Measurements from ENCODE around the gene SCRT2.
"Not testable (repeated sequence)": the region's sequence is repeated elsewhere in the genome, so short reads cannot be mapped to it uniquely, and the experiment has no call there.

Gene SCRT2

DNA sequence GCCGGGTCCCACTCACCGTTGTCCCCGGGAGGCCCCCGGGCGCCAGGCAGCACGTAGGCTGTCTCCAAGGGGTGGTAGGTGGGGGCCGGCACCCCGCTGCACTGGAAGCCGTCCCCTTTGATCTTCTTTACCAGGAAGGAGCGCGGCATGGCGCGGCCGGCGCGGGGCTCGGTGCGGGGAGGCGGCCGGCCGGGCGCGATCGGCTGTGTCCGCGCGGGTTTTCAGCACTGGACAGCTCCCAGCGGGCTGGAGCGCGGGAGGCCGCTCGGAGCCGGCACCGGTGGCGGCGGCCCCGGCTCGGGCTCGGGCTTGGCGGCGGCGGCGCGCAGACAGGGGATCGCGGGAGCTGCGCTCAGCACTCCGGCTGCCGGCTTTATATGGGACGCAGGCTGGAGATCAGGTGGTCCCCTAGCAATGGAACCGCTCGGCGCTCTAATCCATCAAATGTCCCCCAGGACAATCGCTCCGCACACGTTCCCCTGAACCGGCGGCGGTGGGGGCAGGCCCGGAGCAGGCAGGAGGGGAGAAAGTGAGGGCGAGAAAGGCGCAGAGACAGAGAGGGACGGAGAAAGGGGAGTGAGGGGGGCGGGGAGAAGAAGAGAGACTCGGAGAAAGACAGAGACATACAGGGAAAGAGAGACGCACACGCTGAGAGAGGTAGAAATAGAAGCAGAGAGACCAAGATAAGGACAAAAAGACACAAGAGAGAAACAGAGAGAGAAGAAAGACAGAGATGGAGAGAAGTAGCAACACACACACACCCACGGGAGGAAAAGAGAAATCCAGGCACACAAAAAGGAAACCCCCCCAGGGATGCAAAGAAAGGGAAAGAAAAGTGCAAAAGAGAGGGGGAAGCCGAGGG, at the start of gene SCRT2:
Gene SCRT2 (minus strand): TSS at position 350 of the 862 bp plus-strand sequence. CDS start 201 bp downstream, at position 149.
- FAIRE-seq (no peak), DNase-seq (ENCODE audit: extremely low spot score, insufficient read length, low read depth) (peak; percentile 36)

DNA sequence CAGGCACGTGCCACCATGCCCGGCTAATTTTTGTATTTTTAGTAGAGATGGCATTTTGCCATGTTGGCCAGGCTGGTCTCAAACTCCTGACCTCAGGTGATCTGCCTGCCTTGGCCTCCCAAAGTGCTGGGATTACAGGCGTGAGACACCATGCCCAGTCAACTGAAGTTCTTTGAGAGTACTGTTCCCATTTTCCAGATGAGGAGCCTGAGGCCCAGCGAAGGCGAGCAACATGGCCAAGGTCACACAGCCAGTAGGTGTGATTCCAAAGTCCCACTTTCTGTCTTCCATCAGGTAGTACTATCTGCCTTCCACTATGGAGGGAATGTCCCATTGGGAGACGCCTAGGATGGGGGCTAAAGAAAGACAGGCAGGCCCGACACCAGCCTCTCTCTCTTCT, 49.2 kb upstream of the SCRT2 start:
- FAIRE-seq; DNase-seq (ENCODE audit: extremely low spot score, insufficient read length, low read depth): not testable (repeated sequence)

GRCh38 chr20:723756-724155, 48.2 kb upstream of the SCRT2 start:
- DNase-seq (ENCODE audit: extremely low spot score, insufficient read length, low read depth) (no peak), FAIRE-seq (no peak)

DNA sequence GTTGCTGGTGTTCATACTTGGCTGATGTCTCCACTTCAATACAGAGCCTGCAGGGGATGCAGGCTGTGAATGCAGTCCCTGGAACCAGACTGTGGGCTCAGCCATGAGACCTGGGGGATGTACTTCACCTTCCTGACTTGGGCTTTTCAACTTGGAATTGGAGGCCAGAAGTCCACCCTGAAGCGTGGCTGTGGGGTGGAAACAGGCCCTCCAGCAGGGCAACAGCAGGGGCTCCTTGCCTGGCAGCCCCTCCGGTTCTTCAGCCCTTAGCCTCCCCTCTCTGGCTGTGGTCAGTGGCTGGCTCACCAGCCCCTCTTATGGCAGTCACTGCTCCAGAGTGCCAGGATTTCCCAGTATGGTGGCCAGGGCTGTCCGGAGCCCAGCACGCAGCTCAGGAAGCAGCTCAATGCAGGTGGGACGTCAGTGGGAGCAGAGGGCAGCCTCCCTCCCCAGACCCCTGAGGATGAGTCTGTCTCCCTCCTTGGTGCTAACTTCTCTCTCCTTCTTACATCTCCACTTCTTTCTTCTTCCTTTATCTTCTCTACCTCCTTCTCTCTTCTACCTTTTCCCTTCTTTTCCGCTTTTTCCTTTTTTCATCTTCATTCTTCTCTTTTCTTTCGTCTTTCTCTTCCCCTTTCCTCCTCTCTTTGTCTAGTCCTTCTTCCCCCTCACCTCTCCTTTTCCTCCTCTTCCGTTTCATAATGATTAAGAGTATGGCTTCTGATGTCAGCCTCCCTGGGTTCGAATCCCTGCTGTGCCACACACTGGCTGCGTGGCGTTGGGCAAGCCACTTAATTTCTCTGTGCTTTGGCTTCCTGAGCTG, 47.4 kb upstream of the SCRT2 start:
- DNase-seq (ENCODE audit: extremely low spot score, insufficient read length, low read depth) (no peak), FAIRE-seq (no peak)

DNA sequence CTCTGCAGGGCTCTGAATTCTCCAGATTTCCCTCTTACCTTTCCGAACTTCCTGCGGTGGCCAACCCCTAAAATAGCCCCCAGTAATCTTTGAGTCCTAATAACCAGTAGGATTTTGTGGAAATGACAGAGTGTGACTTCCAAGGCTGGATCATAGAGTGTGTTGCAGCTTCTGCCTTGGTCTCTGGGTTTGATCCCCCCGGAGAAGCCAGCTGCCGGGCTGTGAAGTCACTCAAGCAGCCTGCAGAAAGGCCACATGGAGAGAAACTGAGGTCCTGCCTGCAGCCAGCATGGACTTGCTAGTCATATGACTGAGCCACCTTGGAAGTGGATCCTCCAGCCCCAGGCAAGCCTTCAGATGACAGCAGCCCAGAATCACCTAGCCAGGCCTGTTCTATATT, 46.3 kb upstream of the SCRT2 start:
- FAIRE-seq = no peak

DNA sequence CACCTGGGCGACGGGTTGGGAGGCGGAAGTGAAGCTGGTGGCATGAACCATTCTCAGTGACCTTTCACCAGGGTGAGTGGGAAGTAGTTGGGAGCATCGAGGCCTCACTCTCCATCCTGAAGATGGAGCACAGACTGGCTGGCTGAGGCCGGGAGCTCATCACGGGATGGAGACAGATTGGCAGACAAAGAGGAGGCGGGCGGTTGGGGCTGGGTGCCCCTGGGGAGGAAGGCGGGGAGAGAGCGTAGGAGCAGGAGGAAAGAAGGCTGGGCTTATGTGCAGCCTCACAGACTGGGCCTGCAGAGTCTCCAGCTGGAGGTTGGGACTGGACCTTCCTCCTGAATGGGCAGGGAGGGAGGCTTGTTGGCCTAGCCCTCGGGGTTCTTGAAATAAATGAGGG, 44.2 kb upstream of the SCRT2 start:
- DNase-seq (ENCODE audit: extremely low spot score, insufficient read length, low read depth) (no peak), FAIRE-seq (no peak)

More for the DNA sequence above, 46.3 kb upstream of the SCRT2 start:
- DNase-seq (ENCODE audit: extremely low spot score, insufficient read length, low read depth) = no peak

DNA sequence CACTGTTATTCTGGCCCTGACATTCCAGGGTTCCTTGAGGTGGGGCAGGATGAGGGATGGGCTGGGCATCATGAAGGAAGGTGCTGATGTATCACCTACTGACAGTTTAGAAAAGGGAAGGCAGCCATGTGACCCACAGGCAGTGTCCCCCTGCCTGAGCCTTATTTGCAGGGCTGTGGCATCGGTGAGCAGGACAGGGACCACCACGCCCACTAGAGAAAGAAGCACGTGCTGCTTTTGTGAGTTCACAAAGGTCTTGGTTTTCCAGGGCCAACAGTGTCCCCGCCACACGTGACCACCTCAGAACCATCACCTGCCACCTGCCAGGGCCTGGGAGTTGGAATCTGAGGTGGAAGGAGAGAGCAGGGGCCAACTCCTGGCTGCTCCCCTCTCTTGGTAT, 43.5 kb upstream of the SCRT2 start:
- FAIRE-seq = no peak
- DNase-seq (ENCODE audit: extremely low spot score, insufficient read length, low read depth) = no peak

DNA sequence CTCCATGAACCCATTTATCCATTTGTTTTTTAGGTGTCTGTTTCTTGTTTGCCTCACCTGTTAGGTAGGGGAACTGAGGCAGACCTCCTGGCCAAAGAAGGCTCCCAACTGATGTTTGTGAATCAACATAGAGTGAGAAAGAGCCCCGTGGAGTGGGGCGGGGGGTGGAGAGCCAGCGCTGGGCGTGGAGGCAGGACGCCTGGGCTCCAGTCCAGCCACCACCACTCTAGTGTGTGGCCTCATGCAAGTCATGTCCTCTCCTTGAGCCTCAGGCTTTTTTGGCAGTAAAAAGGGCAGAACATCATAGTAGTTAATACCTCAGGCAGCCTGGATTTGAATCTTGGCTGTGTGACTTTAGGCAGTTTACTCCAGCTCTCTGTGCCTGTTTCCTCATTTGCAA, 42.2 kb upstream of the SCRT2 start:
- no peak for DNase-seq (ENCODE audit: extremely low spot score, insufficient read length, low read depth)
- FAIRE-seq = no peak

GRCh38 chr20:717271-717670, 41.7 kb upstream of the SCRT2 start:
- DNase-seq (ENCODE audit: extremely low spot score, insufficient read length, low read depth) (no peak), FAIRE-seq (no peak)

DNA sequence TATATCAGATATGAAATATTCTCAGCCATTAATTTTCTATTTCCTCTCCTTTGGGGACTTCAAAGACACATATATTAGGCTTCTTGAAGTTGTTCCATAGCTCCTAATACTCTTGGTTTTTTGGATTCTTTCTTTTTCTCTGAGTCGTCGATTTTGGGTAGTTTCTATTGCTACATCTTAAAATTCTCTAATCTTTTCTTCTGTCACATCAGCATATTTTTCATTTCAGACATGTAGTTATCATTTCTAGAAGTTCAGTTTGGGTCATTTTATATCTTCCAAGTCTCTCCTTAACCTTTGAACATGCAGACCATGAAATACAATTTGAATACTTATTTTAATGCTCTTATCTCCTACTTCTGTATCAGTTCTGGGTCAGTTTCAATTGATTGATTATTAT, 38.9 kb upstream of the SCRT2 start:
- DNase-seq (ENCODE audit: extremely low spot score, insufficient read length, low read depth) (no peak), FAIRE-seq (no peak)

DNA sequence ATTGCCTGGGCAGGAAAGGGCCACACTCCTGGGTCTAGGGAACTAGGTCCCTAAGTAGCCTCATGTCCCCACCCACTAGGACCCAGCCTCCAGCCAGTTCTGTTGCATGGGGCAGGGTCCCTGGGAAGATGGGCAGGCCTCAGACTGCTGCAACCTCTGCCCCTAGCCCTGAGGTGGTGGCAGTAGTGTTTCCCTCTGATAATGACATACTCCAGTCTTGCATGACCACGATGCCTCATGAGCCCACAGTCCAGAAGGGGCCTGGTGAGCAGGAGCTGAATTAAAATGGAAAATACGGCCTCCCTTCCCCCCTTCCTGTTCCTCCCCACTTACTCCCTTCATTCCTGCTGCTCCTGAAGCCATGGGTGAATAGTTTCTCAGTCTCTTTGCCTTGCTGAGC, 36.0 kb upstream of the SCRT2 start:
- FAIRE-seq = no peak
- DNase-seq (ENCODE audit: extremely low spot score, insufficient read length, low read depth) = no peak

- DNase-seq (ENCODE audit: extremely low spot score, insufficient read length, low read depth) = no peak
- no peak for FAIRE-seq
These were observed 35.3 kb upstream of the SCRT2 start for GRCh38 chr20:710780-711450.

DNA sequence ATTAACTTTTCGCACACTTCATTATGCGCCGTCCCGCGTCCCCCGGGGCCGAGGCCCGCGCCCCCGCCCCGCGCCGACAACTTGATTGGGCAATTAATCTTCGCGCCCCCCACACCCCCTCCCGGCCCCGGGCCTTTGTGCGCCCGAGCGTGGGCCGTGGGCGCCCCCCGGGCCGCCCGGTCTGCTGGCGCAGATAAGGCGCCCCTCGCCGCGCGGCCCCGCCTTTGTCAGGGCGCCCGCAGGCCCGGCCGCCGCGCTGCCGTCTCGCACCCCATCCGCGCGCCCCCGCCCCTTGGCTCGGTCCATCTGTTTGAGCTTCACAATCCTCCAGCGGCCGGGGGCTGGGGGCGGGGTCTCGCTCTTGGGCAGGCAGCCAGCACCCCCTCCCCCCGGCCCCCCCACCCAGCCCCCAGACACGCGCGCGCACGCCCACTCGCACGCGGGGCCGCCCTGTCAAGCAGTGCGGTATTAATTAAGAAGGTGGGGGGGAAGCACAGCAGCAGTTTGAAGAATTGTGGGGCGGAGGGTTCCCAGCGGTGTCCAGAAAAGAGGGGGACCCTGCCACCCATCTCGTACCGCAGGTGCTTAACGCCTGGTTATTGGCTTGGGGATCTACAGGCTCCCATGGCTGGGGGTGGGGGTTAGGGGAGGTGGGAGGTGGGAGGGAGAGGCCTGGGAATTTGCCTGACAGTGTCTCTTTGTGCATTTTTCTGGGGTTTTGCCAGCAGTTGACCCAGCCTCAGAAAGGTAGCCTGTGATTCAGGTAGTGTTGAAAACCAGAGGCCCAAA, 34.6 kb upstream of the SCRT2 start:
- DNase-seq (ENCODE audit: extremely low spot score, insufficient read length, low read depth) = no peak
- no peak for FAIRE-seq

GRCh38 chr20:709423-709822, 33.8 kb upstream of the SCRT2 start:
- no peak for DNase-seq (ENCODE audit: extremely low spot score, insufficient read length, low read depth)
- no peak for FAIRE-seq

- DNase-seq (ENCODE audit: extremely low spot score, insufficient read length, low read depth) (no peak), FAIRE-seq (no peak)
These were observed 33.4 kb upstream of the SCRT2 start for GRCh38 chr20:708956-709355.

DNA sequence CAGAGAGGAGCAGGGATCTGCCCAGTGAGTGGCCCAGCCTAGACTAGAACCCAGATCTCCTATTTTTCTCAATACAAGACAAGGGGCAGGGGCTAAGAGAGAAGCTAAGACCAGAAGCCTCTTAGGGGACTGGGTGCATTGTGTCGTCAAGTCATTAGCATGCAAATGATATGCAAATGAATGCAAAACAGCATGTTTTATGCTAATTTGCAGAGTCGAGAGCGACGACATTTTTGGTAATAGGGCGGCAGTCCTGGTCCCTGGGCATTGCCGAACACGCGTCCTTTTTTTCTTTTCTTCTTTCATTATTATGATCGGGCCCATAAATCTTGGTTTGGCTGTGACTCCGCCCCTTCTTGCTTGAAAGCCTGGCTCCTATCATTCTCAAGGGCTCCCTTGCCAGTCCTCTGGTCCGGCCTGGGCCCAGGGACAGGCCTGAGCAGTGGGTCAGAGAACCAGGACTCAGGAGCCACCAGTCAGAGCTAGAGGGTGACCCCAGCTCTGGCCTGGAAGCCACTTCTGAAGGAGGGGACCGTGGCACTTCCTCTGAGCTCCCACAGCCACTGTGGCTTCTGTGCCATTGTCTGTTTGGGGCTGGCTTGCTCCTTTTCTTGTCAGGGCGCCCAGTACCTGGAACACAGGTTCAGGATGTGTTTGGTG, 32.0 kb upstream of the SCRT2 start:
- DNase-seq (ENCODE audit: extremely low spot score, insufficient read length, low read depth) = no peak
- no peak for FAIRE-seq

- no peak for DNase-seq (ENCODE audit: extremely low spot score, insufficient read length, low read depth)
- no peak for FAIRE-seq
These were observed 30.8 kb upstream of the SCRT2 start for GRCh38 chr20:706366-706885.

GRCh38 chr20:704726-705125, 29.1 kb upstream of the SCRT2 start:
- FAIRE-seq (no peak), DNase-seq (ENCODE audit: extremely low spot score, insufficient read length, low read depth) (no peak)

DNA sequence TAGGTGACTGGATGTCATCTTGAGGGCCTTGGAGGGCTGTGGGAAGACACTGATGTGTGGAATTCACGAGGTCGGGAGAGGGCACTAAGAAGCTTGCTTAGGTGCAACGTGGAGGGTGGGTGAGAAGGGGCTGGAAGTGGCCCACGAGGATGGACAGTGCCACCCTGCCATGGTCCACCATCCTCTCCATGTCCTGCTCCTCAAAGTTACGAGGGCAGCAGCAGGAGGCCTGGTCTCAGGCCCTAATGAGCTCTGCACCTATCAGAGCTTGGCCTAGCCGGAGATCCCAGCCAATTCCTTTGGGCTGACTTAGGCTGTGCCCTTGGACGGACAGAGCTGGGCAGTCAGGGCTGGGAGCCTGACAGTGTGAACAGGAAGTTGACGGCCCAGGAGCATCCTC, 27.8 kb upstream of the SCRT2 start:
- DNase-seq (ENCODE audit: extremely low spot score, insufficient read length, low read depth) (no peak), FAIRE-seq (no peak)

All from GM18507 (cell line).